HPDE6-E6E7 (cell line): ENCODE measurements around the gene TP53TG3D.
"Not testable (repeated sequence)": the region's sequence is repeated elsewhere in the genome, so short reads cannot be mapped to it uniquely, and the experiment has no call there.

Experiments
- DNase-seq: peaks from one replicate; pipeline ENCODE4 v3.0.0; 2011; ENCODE audit warnings: missing footprints; ENCODE audit errors: extremely low spot score

Gene TP53TG3D, protein sequence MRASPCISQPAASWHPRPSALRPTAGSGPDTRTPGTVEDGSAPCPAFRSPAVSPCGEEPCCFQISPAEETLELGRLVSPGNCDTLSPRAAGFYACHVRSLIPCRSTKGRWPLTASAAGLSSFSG

DNA sequence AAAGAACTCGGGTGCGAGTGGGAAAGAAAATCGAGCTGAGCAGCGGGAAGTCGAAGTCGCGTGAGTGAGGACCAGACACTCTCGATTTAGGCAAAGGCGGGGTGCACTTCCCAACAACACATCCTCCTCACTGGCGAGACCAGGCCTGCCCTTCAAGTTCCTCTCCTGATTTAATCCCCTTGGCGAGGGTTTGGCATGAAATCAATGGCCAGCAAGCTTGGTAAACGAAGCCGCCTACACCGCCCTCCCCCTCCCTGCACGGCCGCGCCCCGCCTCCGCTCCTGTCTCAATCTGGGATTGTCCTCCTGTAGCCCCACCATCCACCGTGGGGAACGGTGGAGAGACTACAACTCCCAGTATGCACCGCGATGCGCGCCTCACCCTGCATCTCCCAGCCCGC is at the start of gene TP53TG3D:
TSS of gene TP53TG3D (plus strand) at position 301 of the 400 bp plus-strand sequence. CDS start at position 369, 68 bp downstream.
- DNase-seq, result not testable (repeated sequence)

GRCh38 chr16:32253507-32253906 is 421 bp downstream of the TP53TG3D start:
- not testable (repeated sequence) for DNase-seq

DNA sequence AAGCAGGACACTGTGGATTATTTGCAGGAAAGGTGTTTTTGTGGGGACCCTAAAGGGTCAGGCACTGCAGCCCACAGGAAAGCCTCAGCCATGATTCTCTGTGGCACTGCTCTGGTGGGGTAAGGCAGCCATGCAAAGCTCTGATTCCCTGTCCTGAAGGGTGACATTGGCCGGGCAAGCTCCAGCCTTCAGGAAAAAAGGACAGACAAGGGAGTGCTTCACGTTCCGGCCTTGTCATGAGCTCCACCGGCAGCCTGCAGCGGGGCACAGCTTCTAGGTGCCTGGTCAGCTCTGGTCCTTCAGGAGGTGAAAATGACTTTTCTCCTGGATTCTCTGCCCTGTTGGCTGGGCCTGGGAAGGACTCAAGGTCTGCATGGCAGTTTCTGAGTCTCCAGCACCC is 8.4 kb downstream of the TP53TG3D start:
- not testable (repeated sequence) for DNase-seq

GRCh38 chr16:32263552-32263951 is 10.5 kb downstream of the TP53TG3D start:
- not testable (repeated sequence) for DNase-seq

- DNase-seq, result not testable (repeated sequence)
Measured at GRCh38 chr16:32281910-32282309, 28.8 kb downstream of the TP53TG3D start.

DNA sequence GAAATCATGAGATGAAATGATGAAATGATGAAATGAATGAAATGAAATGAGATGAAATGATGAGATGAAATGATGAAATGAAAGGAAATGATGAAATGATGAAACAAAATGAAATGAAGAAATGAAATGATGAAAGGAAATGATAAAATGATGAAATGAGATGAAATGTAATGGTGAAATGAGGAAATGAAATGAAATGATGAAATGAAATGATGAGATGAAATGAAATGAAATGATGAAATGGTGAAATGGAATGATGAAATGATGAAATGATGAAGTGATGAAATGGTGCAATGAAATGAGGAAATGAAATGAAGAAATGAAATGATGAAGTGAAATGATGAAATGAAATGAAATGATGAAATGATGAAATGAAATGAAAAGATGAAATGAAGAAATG is 29.9 kb downstream of the TP53TG3D start:
- DNase-seq, result not testable (repeated sequence)

- not testable (repeated sequence) for DNase-seq
Measured at GRCh38 chr16:32283917-32284495, 30.9 kb downstream of the TP53TG3D start.

DNA sequence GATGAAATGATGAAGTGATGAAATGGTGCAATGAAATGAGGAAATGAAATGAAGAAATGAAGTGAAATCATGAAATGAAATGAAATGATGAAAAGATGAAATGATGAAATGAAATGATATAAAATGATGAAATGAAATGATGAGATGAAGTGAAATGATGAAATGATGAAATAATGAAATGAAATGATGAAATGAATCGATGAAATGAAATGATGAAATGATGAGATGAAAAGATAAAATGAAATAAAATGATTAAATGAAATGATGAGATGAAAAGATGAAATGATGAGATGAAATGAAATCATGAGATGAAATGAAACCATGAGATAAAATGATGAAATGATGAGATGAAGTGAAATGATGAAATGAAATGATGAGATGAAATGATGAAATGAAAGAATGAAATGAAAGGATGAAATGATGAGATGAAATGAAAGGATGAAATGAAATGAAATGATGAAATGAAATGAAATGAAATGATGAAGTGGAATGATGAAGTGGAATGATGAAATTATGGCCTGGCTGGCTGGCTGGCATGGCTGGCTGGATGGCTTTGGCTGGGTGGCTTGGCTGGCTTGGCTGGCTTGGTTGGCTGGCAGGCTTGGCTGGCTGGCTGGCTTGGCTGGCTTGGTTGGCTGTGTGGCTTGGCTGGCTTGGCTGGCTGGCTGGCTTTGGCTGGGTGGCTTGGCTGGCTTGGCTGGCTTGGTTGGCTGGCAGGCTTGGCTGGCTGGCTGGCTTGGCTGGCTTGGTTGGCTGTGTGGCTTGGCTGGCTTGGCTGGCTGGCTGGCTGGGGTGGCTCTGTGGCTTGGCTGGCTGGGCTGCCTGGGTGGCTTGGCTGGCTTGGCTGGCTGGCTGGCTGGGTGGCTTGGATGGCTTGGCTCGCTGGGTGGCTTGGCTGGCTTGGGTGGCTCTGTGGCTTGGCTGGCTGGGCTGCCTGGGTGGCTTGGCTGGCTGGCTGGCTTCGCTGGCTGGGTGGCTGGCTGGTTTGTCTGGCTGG is 32.0 kb downstream of the TP53TG3D start:
- not testable (repeated sequence) for DNase-seq

- DNase-seq, result not testable (repeated sequence)
Measured at GRCh38 chr16:32286193-32286592, 33.1 kb downstream of the TP53TG3D start.

- not testable (repeated sequence) for DNase-seq
Measured at GRCh38 chr16:32287743-32288142, 34.7 kb downstream of the TP53TG3D start.

DNA sequence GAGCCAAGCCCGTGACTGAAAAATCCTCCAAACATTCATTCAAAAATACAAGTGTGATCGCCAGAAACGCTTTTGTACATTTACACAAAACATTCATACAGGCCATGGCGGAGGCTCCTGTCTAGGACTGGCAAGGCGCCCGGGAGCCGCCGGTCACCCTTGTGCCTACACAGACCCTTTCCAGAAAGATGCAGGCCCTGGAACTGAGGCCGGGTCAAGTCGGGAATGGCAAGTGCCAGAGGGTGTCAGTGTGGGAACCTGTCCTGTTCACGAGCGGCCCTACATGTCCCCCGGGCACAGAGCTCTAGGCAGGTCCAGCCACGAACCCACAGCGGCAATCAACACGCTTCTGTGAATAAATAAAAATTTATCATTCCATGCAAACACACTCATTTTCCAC is 36.1 kb downstream of the TP53TG3D start:
- not testable (repeated sequence) for DNase-seq

DNA sequence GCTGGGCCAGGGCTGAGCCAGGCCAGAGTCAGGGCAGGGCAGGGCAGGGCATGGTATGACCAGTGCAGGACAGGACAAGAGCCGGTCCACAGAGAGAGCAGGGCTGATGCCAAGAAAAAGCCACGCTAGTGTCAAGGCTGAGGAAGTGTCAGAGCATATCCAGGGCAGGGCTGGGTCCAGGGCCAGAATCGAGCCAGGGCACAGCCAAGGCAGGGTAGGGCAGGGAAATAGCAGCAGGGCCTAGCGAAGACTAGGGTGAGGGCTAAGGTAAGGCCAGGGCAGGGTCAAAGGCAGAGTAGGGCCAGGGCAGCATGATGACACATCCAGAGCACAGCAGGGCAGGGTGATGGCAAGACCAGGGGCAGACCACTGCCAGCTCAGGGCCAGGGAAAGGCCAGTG is 49.7 kb downstream of the TP53TG3D start:
- not testable (repeated sequence) for DNase-seq
